Sigmoid colon (tissue), 4 donors: ENCODE results near the gene ACACA.

Experiments used
- EP300 ChIP-seq, 4 donors: sonication (generic); formaldehyde crosslinking; IDR thresholded peaks; one replicate each; pipeline ENCODE4 v1.6.1; 2017; ENCODE audit warnings: antibody characterized with exemption in 4 of 4
- POLR2A ChIP-seq, 2 donors: fragments of 450-650 bp; IDR thresholded peaks; one replicate each; pipeline ENCODE4 v1.6.1; 2016; ENCODE audit warnings: antibody characterized with exemption in 2 of 2, mild to moderate bottlenecking in 2 of 2, moderate library complexity in 2 of 2
- POLR2AphosphoS5 ChIP-seq, 4 donors: sonication (generic); formaldehyde crosslinking; IDR thresholded peaks; one replicate each; pipeline ENCODE4 v1.6.1; 2017; ENCODE audit warnings: antibody characterized with exemption in 4 of 4
- TF ChIP-seq, protein P1 (sequence below), 4 experiments: fragments of 450-650 bp in 3 of 4; fragments of 200-600 bp in 1 of 4; IDR thresholded peaks; one replicate each; pipeline ENCODE4 v1.5.1; 2016 to 2019; ENCODE audit warnings: antibody characterized with exemption in 4 of 4, mild to moderate bottlenecking in 3 of 4, moderate library complexity in 2 of 4

DNA sequence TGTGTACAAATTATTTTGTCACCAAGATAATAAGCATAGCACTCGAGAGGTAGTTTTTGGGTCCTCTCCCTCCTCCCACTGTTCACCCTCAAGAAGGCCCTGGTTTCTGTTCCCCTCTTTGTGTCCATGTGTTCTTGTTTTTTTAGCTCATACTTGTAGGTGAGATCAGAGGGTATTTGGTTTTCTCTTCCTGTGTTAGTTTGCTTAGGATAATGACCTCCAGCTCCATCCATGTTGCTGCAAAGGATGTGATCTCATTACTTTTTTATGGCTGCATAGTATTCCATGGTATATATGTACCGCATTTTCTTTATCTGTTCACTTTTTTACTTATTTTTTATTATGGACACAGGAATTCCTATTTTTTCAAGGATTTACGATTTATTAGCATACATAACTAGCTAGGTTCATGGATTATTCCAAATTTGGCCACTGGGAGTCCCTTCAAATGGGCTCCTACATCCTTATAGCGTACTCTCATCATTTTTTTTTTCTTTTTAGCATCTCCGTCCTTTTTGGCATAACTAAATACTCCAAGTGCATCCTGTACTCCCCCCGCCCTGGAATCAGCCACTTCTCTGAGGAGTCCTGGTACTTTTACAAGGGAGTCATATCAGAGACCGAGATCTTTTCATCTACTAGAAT lies 7.4 kb upstream of the ACACA start:
- TF ChIP-seq, protein P1, sequence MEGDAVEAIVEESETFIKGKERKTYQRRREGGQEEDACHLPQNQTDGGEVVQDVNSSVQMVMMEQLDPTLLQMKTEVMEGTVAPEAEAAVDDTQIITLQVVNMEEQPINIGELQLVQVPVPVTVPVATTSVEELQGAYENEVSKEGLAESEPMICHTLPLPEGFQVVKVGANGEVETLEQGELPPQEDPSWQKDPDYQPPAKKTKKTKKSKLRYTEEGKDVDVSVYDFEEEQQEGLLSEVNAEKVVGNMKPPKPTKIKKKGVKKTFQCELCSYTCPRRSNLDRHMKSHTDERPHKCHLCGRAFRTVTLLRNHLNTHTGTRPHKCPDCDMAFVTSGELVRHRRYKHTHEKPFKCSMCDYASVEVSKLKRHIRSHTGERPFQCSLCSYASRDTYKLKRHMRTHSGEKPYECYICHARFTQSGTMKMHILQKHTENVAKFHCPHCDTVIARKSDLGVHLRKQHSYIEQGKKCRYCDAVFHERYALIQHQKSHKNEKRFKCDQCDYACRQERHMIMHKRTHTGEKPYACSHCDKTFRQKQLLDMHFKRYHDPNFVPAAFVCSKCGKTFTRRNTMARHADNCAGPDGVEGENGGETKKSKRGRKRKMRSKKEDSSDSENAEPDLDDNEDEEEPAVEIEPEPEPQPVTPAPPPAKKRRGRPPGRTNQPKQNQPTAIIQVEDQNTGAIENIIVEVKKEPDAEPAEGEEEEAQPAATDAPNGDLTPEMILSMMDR (IDR thresholded peaks at IDR 0.05) = no peak
- no peak for TF ChIP-seq POLR2A (IDR thresholded peaks at IDR 0.05)
- no peak for TF ChIP-seq POLR2AphosphoS5 (IDR thresholded peaks at IDR 0.05)
- TF ChIP-seq EP300 (IDR thresholded peaks at IDR 0.05) = no peak
